NCI-H1105 (cell line): ENCODE measurements around the gene NEK8.

Experiments
- DNase-seq: peaks from one replicate; lab custom pipeline; 2025; lab: John Stamatoyannopoulos, UW

NEK8 gene

DNA sequence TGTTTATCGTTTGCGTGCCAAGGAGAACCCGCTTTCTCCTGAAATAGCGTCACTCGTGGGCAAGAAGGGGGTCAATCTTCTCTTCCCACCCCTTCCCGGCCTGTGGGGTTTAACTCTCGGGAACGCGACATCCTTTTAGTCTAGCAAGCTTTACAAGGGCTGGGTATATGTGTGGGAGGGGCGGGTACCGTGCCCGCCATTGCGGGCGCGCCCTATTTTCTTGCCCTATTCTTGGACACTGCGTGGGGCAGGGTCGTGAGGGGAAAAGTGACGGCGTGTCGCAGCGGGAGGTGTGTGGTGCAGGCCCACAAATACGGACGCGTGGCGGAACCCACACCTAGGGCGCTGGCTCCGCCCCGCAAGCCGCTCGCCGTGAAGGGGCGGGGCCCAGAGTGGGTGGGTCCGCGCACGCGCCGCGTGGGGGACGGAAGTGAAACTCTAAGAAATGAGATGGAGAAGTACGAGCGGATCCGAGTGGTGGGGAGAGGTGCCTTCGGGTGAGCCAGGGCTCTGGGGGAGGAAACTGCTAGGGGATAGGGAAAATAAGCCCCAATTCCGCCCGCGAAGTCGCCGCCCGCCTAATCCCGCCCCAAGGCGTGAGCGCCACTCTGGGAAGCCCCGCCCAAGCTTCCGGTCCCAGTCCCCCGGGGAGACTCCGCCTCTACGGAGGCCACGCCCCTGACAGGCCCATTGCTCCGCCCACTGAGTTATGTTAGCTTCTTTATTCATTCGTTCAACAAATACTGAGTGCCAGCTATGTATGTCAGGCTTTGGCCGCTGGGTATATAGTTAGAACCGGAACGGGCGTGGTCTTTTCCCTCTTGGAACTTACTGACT is at the start of gene NEK8:
Gene NEK8 (plus strand): TSS at position 425 of the 837 bp plus-strand sequence. CDS start 26 bp downstream, at position 451.
- DNase-seq: peak; percentile 85

DNA sequence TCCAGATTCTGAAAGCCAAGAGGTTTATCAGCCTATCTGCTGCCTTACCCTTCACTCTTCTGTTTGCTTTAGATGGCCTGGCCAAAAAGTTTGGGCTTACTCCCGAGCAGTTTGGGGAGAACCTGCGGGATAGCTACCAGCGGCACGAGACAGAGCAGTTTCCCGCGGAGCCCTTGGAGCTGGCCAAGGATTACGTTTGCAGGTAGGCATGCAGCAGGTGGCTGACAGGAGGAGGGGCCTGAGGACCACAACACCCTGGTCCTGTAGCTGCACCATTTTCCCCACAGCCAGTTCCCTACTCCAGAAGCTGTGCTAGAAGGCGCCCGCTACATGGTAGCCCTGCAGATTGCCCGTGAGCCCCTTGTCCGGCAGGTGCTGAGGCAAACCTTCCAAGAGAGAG is 45.9 kb upstream of the NEK8 start:
- no peak for DNase-seq

DNA sequence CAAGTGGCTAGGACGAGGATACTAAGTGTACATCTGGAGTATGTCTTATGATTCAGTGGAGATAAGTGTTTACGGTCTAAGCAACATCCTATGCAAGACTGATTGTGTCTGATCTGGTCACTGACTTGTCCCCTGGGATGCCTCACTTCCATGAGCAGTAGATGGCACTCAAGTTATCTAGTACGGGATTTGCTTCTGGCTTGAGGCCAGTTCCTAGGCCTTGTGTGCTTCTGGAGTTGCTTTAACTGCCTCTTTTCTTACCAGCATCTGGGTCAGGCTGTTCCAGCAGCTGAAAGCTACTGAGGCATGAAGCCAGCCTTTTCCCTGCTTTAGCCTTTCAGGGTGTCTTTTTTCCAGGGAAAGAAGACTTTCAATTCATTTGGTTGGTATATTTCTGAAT is 43.6 kb upstream of the NEK8 start:
- no peak for DNase-seq

DNA sequence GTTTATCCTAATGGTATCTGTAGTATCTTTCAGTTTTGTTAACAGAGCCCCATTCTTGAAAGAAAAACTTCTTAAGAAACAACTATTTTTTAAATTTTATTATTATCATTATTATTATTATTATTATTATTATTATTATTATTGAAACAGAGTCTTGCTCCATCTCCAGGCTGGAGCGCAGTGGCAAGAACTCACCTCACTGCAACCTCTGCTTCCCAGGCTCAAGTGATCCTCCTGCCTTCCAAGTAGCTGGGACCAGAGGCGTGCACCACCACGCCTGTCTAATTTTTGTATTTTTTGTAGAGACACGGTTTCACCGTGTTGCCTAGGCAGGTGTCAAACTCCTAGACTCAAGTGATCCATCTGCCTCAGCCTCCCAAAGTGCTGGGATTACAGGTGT is 43.2 kb upstream of the NEK8 start:
- DNase-seq: no peak

DNA sequence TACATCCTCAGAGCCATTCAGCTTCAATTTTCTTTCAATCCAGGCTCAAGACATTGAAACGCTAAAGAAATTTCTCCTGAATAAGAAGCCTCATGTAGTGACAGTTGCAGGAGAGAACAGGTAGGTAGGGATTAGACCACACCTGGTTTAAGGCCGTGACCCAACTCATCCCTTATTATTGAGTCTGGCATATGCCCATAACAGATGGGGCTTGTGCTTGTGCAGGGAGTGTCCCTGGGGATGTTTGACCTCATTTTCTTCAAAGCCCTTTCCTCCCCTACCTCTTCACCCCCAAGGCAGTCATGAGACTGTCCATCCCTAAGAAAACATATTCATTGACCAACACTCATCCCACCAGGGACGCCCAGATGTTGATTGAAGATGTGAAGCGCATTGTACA is 42.3 kb upstream of the NEK8 start:
- no peak for DNase-seq

DNA sequence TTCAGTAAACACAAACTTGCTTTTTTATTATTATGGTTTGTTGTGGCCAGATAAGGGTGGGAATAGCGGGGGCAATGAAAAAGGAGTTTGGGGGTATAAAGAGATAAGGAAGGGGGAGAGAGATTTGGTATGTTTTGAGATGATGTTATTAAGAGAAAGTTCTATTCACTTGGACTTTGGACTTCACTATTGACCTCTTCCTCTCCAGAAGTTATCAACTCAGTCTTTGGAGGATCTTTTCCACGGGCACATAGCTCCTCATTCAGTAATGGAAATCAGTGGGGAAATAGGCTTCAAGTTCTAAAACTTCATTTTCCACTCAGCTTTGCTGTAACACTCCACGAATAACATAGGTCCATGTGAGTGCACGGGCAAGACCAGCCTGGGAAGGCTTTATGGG is 40.1 kb upstream of the NEK8 start:
- no peak for DNase-seq

DNA sequence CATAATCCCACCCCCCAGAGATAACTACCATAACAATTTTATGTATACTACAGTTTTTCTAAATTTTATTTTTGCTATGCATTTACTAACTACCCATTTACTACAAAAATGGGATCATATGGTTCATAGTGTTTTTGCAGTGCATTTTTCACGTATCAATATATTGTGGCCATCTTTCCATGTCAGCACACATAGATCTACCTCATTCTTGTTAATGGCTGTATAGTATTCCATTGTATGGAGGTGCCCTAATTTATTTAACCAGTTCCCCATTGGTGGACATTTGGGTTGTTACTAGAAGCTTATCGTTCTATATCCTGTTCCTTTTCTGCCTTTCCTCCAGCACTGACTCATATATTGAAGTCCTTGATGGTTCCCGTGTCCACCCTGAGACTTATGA is 39.6 kb upstream of the NEK8 start:
- DNase-seq: no peak

DNA sequence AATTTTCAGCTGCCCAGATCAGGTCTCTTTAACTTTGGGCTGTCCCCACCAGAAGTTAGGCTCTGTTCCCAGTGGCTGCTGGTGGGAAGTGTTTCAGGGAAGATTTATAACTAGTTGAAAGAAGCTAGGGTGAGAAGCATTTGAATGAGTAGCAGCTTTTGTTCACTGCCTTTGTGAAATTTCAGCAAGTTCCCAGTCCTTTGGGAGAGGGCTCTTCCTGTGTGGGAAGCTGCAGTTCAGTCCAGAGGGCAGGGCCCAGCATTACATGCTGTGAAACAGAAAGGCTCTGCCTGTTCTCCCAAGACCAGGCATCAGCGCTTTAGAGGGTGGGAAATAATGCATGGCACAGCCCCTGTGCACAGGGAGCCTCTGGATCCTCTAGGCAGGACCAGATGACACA is 34.7 kb upstream of the NEK8 start:
- no peak for DNase-seq

DNA sequence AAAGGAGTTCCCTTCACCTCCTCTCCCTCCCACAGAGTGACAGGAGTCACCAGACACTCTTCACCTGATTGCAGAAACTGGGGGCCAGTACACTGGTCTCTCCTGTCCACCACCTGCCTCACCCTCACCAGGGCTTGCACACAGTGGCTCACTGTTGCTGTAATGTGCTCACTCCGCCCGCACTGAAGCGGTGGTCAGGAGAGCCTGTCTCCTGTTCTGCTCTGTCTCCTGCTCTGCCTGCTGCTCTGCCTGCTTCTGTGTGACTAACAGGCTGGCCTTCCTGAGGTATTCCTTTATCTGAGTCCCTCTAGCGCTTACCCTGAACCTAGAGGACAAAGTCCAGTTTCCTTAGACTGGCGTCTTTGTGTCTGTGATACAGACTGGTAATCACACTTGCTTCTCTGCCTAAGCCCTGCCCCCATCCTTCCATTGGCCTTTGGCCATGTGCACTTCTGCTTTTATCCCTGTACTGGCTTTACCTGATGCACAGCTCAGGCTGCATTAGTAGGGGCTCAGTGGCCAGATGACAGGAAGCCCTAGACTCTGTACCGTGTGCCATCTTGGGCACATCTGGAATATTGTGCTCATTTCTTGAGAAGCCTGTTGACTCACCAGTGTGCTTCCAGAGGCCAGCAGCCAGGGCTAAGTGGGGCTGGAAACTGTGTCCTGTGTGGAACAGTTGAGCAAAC is 30.2 kb upstream of the NEK8 start:
- DNase-seq: no peak

DNA sequence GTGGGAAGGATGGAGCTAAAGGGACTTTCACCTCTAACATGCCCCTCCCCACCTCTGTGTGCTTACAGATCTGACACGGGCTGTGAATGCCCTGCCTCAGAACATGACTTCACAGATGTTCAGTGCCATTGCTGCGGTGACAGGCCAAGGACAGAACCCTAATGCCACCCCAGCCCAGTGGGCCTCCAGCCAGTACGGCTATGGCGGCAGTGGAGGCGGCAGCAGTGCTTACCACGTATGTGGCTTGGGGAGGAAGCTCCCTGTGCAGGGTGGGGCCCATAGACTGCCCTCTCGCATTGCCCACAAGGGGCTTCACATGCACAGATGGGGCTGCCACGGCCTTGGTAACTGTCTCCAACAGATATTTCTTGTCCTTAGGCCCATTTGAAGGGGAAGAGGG is 28.3 kb upstream of the NEK8 start:
- no peak for DNase-seq

DNA sequence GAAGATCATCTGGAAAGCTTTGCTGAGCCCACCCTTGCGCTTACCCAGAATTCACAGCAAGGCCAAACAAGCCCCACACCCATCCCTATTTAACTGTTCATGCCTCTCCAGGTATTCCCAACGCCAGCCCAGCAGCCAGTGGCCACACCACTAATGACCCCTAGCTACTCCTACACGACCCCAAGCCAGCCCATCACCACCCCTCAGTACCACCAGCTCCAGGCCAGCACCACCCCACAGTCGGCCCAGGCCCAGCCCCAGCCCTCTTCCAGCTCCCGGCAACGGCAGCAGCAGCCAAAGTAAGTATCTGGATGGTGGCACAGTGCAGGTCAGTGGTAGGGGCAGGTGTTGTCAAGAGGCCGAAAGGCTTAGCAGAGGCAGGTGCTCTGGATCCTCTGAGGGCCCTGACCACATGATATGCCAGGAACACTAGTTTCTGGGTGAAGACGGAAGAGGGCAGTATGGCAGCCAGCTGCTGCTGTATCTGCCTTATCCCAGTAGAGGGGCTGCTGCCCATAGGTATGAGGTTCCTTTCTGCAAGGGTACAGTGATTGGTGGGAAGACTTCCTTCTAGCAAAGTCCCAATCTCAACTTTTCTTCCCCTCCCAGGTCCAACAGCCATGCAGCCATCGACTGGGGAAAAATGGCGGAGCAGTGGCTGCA is 27.6 kb upstream of the NEK8 start:
- DNase-seq: no peak

DNA sequence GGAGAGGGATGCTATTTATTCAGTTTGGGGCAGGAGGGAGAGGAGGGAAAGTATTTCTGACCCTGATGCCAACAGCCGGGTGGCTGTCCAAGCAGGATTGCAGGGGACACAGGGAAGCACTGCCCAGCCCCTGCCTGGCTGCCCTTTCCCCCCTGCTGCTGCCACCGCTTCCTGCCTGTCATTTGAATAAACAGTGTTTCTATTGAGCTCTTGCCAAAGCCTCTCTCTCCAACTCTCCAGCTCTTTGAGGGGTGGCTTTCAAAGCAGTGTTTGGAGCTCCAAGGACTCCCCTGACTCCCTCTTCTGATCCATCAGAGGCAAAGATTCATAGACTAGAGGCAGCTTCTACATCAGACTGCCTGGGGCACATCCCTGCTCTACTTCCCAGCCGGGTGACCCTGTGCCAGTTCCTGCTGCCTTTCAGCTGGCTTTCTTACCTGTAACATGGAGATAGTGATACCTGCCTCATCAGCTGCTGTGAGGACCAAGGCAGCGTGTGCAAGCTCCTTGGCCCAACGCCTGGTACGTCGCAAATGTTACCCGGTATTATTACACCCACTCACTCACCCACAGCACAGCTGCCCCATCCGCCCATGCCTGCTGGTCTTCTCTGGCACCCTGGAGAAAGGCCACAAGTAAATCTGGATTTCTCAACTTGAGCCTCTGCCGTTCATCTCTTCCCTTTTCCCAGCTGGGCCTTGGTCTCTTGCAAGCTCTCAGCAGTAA is 26.4 kb upstream of the NEK8 start:
- DNase-seq: no peak

DNA sequence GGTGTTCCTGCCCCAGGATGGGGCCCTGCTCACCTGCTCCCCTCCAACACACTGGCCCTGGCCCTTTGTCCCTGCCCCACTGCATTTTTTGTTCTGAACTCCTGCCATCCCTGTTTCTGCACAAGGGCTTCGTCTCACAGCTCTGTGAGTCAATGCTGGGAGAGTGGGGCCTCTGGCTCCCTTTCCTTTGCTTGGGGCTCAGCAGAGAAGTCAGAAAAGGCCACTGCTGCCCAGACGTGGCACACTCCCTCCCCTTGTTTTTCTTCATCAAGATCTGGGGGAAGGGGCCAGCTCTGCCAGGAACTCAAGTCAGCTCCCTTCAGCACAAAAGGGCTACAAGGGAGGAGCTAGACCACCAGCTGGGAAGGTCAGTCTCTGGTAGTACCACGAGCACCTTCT is 25.8 kb upstream of the NEK8 start:
- no peak for DNase-seq

DNA sequence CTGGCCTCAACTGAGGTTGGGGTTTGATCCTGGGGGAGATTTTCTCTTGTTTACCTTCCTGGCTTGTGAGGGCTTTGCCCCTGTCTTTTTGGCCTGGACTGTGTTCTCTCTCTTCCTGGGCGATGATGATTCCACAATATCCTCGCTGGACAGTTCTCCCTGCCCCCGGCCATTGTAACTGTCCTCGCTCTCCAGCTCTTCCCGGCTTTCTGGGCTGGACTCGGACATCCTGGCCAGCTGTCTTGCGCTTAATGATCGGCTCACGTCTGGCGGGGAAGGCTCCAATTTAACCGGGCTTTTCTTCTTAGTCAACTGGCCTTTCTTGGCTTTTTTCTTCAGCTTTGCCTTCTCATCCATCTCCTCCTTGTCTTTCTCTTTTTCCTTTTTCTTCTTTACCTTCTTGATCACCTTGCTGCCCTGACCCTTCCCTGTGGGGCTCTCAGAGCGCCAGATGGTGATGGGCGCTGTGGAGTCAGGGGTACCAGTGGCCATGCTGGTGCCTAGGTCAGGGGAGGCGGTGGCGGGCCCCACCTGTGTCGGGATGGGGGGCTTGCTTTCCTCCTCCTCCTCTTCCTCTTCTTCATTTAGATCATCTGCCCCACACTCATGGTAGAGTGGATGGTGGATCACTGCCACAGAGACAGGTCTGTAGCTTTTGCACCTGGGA is 24.9 kb upstream of the NEK8 start:
- no peak for DNase-seq

DNA sequence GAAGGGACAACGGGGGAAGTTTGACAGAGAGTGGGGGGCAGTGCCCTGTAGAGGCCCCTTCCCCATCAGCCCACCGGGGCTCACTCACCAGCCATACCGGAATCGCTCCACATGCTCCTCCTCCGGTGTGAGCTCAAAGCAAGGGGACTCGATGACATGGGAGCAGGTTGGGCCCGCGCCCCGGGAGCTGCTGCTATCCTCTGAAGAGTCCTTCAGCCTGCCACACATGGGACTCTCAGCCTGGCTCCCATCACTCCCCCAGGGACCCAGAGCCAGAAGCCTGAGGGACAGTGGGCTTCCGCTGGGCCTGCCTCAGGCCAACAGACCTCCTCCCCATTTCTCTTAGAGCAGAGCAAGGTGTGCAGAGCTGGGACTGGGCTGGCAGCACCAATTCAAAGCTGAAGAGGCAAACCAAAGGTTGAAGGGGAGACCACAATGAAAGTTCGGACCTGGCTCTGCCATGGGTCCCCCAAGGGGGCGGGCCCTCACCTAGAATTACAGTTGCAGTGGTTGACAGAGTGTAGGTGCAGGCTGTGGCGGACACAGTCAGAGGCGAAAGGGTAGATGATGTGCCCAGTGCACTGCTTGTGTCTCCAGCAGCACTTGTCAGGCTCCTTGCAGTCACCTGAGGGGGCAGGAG is 24.2 kb upstream of the NEK8 start:
- DNase-seq: no peak

DNA sequence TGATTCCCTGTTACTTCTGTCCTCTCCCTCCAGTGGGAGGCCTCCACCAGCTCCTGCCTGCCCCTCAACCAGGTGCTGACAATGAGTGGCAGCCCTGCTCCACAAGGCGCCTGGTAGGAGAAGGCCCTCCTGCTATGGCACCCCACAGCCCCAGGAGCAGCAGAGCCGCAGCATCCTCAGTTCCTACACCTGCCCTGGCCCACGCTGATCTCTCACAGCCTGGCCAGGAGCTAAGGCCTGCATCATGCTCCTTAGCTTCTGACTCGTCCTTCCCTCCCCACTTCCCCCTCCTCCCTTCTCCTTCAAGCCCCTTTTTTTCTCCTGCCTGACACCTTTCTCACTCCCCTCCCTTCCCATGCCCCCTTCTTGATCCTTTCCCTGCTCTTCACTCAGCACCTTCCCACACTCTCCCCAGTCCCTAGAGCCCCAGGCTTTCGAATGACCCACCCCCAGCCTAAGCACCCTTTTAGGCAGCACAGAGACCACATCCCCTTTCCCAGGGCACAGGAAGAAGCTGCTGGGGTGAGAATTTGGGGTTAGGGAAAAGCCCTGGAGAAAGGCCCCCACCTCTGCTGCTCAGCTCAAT is 23.4 kb upstream of the NEK8 start:
- DNase-seq: no peak

DNA sequence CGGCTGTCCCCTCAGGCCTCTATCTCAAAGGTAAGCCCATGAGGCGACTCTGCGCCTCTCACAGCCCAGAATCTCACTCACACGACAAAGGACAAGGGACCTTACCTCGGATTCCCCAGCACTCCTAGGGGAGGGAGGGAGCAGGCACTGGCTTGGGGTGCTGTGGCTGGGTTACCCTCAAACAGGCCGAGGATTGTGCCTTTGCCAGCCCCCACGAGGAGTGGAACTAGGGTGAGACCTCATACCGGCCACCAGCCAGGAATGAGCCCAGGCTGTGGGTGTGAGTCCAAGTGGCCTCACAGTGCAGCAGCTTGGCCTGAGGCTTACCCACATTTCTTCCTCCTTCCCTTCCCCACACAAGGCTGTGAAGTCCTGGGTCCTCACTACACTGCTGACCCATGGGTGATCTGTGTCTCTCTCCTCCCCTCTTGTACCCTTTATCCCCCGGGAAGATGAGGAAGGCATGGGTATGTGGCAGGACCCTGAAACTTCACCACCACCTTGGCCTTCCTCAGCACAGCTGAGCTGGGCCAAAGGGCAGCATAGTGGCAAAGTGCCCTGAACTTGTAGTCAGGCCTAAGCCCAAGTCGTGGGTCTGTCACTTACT is 22.8 kb upstream of the NEK8 start:
- DNase-seq: no peak

DNA sequence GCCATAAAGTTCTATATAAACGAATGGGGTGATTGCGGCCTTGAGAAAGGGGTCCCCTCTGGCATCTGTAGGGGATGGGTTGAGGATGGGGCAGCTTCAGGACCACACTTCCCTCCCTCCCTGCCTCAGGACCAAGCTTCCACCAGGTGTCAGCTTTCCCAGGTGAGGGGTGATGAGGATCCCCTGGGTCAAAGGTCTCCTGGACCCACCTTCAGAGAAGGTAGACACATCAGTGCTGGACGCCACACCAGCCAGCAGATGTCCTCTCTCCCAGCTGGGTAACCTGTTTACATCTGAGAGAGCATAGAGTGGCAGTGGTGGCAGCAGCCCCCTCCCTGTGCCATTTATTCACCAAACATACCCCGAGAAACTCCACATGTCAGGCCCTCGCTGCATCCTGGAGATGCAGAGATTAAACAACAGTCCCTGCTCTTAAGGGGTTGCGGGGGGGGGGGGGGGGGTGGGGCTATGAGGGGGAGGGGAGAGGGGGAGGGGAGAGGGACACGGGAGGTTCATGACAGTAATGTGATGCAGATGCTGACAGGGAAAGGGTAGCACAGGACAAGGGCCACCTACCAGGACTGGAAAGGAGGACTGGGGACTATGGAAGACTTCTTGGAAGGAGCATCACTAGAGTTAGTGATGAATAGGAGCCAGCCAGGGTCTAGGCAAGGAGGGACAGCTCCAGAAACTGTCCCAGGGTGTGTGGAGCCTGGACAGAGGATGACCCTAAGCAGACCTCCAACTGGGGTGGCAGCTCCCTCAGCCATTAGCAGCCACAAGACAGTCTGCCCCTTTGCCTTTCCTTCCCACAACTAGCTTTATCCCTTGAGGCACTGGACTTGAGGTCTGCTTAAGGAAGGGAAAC is 21.9 kb upstream of the NEK8 start:
- DNase-seq: no peak

DNA sequence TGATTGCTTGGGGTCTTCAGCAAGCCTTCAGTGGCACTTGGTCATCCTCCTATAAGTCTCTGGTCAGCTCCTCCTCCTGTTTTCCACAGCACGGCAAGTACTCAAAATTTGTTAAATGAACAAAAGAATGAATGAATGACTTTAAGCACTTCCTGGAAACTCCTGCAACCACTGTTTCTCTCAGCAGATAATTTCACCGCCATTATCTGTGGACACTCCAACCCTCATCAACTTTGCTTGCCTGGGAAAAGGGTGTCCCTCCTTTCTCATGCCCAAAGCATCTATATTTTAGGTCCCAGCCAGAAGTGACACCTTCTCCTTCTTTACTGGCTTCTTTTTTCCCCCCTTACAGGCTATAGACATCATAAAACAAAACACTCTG is 21.3 kb upstream of the NEK8 start:
- no peak for DNase-seq
